Measurements from ENCODE around the gene ACTL7B.

GRCh38 chr9:108838017-108838416 lies 17.8 kb downstream of the ACTL7B start:
- TF ChIP-seq SUZ12 (IDR thresholded peaks at IDR 0.05; ENCODE audit: extremely low read depth, insufficient read depth, insufficient read length) (no peak), ZNF274 (IDR thresholded peaks at IDR 0.05; ENCODE audit: low read depth, low read length) (no peak)

Data from NT2/D1 (cell line).